SK-N-SH treated with all-trans-retinoic acid at 6 μM for 48 hours (cell line): ENCODE data around the gene MEG3.

Experiments used
- ATAC-seq: fragments of 200-7000 bp; cut with Tn5 transposase; 3 replicates; pipeline ENCODE4 v1.9.1; 2020; ENCODE audit warnings: mild to moderate bottlenecking, moderate library complexity
- ARNTL ChIP-seq: fragments of 450-650 bp; formaldehyde crosslinking; IDR thresholded peaks from 2 replicates; pipeline ENCODE4 v1.5.0; 2020; ENCODE audit warnings: low read depth, mild to moderate bottlenecking, moderate library complexity, borderline replicate concordance
- BACH2 ChIP-seq: fragments of 250-450 bp; sonication (Bioruptor Pico); IDR thresholded peaks from 2 replicates; pipeline ENCODE4 v1.9.0; 2021; ENCODE audit warnings: mild to moderate bottlenecking, borderline replicate concordance
- CSDC2 ChIP-seq: fragments of 250-450 bp; sonication (Bioruptor Pico); IDR thresholded peaks from 2 replicates; pipeline ENCODE4 v1.5.0; 2020; ENCODE audit warnings: mild to moderate bottlenecking, moderate library complexity
- ESRRG ChIP-seq: fragments of 250-450 bp; sonication (Bioruptor Pico); IDR thresholded peaks from 2 replicates; pipeline ENCODE4 v1.6.1; 2021; ENCODE audit warnings: mild to moderate bottlenecking
- GLIS3 ChIP-seq: fragments of 250-450 bp; sonication (Bioruptor Pico); IDR thresholded peaks from 2 replicates; pipeline ENCODE4 v1.5.0; 2020; ENCODE audit warnings: mild to moderate bottlenecking, moderate library complexity
- ISL1 ChIP-seq: fragments of 250-450 bp; sonication (Bioruptor Pico); IDR thresholded peaks from 2 replicates; pipeline ENCODE4 v2.1.2; 2022; ENCODE audit warnings: mild to moderate bottlenecking, moderate library complexity
- OSR1 ChIP-seq: fragments of 250-450 bp; sonication (Bioruptor Pico); IDR thresholded peaks from 2 replicates; pipeline ENCODE4 v1.8.0; 2022; ENCODE audit warnings: moderate library complexity, mild to moderate bottlenecking, inconsistent platforms
- PPARA ChIP-seq: fragments of 250-450 bp; sonication (Bioruptor Pico); IDR thresholded peaks from 2 replicates; pipeline ENCODE4 v1.5.0; 2020; ENCODE audit warnings: mild to moderate bottlenecking, borderline replicate concordance
- RARB ChIP-seq: fragments of 250-450 bp; sonication (Bioruptor Pico); IDR thresholded peaks from 2 replicates; pipeline ENCODE4 v1.8.0; 2021; ENCODE audit warnings: mild to moderate bottlenecking, moderate library complexity
- TCF4 ChIP-seq: fragments of 250-450 bp; sonication (Bioruptor Pico); IDR thresholded peaks from 2 replicates; pipeline ENCODE4 v1.8.0; 2021; ENCODE audit warnings: mild to moderate bottlenecking, moderate library complexity, borderline replicate concordance
- TOX ChIP-seq: fragments of 250-450 bp; sonication (Bioruptor Pico); IDR thresholded peaks from 2 replicates; pipeline ENCODE4 v1.8.0; 2021; ENCODE audit warnings: mild to moderate bottlenecking, moderate library complexity, borderline replicate concordance
- ZFP3 ChIP-seq: fragments of 250-450 bp; sonication (Bioruptor Pico); IDR thresholded peaks from 2 replicates; pipeline ENCODE4 v1.5.0; 2020; ENCODE audit warnings: mild to moderate bottlenecking, moderate library complexity
- ZFP30 ChIP-seq: fragments of 450-650 bp; formaldehyde crosslinking; IDR thresholded peaks from 2 replicates; pipeline ENCODE4 v1.5.0; 2022; ENCODE audit warnings: mild to moderate bottlenecking, moderate library complexity
- ZNF565 ChIP-seq: fragments of 450-650 bp; formaldehyde crosslinking; conservative IDR thresholded peaks from 2 replicates; pipeline ENCODE4 v1.5.0; 2020; ENCODE audit warnings: low read depth, mild to moderate bottlenecking, moderate library complexity
- ZNF70 ChIP-seq: fragments of 450-650 bp; formaldehyde crosslinking; IDR thresholded peaks from 2 replicates; pipeline ENCODE4 v1.5.0; 2020; ENCODE audit warnings: mild to moderate bottlenecking, moderate library complexity
- ZNF8 ChIP-seq: fragments of 450-650 bp; formaldehyde crosslinking; IDR thresholded peaks from 2 replicates; pipeline ENCODE4 v1.5.0; 2020; ENCODE audit warnings: mild to moderate bottlenecking, moderate library complexity
- TF ChIP-seq, protein P1 (sequence below): fragments of 250-450 bp; sonication (Bioruptor Pico); IDR thresholded peaks from 2 replicates; pipeline ENCODE4 v1.5.0; 2020; ENCODE audit warnings: mild to moderate bottlenecking, moderate library complexity
- TF ChIP-seq, protein P2 (sequence below): fragments of 250-450 bp; sonication (Bioruptor Pico); IDR thresholded peaks from 2 replicates; pipeline ENCODE4 v1.8.0; 2020; ENCODE audit warnings: mild to moderate bottlenecking, moderate library complexity, borderline replicate concordance
- TF ChIP-seq, protein P3 (sequence below): fragments of 250-450 bp; sonication (Bioruptor Pico); IDR thresholded peaks from 2 replicates; pipeline ENCODE4 v1.5.1; 2021; ENCODE audit warnings: mild to moderate bottlenecking, moderate library complexity
- TF ChIP-seq, protein P4 (sequence below): fragments of 250-450 bp; sonication (Bioruptor Pico); IDR thresholded peaks from 2 replicates; pipeline ENCODE4 v1.8.0; 2021; ENCODE audit warnings: low read depth, mild to moderate bottlenecking, moderate library complexity, borderline replicate concordance

Gene MEG3

DNA sequence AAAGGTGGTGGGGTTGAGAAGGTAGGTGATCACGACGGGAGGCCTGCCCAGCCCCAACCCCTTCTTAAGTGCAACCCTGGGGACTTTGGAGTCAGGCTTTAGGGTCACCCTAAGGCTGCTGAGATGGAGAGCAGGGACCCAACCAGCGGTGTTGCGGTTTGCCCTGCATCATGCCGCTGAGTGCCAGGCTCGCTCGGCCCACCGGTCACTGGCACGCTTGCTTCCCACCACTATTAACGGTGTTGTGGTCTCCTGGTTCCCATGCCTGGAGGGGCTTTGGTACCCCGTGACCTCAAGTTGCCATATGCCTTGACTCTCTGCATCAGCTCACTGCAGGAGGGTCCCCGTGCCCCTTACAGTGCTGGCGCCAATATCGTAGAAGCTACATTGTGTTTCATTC is 18.4 kb upstream of the MEG3 start:
- no peak for TF ChIP-seq ZNF70 (CRISPR knock-in tag)
- no peak for ATAC-seq

GRCh38 chr14:100807979-100808734 is 17.8 kb upstream of the MEG3 start:
- TF ChIP-seq, protein P1, sequence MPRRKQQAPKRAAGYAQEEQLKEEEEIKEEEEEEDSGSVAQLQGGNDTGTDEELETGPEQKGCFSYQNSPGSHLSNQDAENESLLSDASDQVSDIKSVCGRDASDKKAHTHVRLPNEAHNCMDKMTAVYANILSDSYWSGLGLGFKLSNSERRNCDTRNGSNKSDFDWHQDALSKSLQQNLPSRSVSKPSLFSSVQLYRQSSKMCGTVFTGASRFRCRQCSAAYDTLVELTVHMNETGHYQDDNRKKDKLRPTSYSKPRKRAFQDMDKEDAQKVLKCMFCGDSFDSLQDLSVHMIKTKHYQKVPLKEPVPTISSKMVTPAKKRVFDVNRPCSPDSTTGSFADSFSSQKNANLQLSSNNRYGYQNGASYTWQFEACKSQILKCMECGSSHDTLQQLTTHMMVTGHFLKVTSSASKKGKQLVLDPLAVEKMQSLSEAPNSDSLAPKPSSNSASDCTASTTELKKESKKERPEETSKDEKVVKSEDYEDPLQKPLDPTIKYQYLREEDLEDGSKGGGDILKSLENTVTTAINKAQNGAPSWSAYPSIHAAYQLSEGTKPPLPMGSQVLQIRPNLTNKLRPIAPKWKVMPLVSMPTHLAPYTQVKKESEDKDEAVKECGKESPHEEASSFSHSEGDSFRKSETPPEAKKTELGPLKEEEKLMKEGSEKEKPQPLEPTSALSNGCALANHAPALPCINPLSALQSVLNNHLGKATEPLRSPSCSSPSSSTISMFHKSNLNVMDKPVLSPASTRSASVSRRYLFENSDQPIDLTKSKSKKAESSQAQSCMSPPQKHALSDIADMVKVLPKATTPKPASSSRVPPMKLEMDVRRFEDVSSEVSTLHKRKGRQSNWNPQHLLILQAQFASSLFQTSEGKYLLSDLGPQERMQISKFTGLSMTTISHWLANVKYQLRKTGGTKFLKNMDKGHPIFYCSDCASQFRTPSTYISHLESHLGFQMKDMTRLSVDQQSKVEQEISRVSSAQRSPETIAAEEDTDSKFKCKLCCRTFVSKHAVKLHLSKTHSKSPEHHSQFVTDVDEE (CRISPR knock-in tag) = no peak
- TF ChIP-seq, protein P2, sequence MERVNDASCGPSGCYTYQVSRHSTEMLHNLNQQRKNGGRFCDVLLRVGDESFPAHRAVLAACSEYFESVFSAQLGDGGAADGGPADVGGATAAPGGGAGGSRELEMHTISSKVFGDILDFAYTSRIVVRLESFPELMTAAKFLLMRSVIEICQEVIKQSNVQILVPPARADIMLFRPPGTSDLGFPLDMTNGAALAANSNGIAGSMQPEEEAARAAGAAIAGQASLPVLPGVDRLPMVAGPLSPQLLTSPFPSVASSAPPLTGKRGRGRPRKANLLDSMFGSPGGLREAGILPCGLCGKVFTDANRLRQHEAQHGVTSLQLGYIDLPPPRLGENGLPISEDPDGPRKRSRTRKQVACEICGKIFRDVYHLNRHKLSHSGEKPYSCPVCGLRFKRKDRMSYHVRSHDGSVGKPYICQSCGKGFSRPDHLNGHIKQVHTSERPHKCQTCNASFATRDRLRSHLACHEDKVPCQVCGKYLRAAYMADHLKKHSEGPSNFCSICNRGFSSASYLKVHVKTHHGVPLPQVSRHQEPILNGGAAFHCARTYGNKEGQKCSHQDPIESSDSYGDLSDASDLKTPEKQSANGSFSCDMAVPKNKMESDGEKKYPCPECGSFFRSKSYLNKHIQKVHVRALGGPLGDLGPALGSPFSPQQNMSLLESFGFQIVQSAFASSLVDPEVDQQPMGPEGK (CRISPR knock-in tag) = no peak
- no peak for TF ChIP-seq ZFP30
- no peak for TF ChIP-seq CSDC2 (CRISPR knock-in tag)
- no peak for TF ChIP-seq OSR1
- no peak for TF ChIP-seq ISL1
- no peak for TF ChIP-seq BACH2 (CRISPR knock-in tag)
- TF ChIP-seq ZNF8 (CRISPR knock-in tag) = no peak
- TF ChIP-seq PPARA (CRISPR knock-in tag) = no peak
- no peak for TF ChIP-seq GLIS3 (CRISPR knock-in tag)
- TF ChIP-seq ZFP3 (CRISPR knock-in tag) = no peak
- no peak for TF ChIP-seq ESRRG (CRISPR knock-in tag)
- TF ChIP-seq RARB = no peak
- no peak for TF ChIP-seq ZNF565
- TF ChIP-seq, protein P3, sequence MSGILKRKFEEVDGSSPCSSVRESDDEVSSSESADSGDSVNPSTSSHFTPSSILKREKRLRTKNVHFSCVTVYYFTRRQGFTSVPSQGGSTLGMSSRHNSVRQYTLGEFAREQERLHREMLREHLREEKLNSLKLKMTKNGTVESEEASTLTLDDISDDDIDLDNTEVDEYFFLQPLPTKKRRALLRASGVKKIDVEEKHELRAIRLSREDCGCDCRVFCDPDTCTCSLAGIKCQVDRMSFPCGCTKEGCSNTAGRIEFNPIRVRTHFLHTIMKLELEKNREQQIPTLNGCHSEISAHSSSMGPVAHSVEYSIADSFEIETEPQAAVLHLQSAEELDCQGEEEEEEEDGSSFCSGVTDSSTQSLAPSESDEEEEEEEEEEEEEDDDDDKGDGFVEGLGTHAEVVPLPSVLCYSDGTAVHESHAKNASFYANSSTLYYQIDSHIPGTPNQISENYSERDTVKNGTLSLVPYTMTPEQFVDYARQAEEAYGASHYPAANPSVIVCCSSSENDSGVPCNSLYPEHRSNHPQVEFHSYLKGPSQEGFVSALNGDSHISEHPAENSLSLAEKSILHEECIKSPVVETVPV (CRISPR knock-in tag) = no peak
- TF ChIP-seq TOX (CRISPR knock-in tag) = no peak
- no peak for TF ChIP-seq TCF4 (CRISPR knock-in tag)
- no peak for ATAC-seq

DNA sequence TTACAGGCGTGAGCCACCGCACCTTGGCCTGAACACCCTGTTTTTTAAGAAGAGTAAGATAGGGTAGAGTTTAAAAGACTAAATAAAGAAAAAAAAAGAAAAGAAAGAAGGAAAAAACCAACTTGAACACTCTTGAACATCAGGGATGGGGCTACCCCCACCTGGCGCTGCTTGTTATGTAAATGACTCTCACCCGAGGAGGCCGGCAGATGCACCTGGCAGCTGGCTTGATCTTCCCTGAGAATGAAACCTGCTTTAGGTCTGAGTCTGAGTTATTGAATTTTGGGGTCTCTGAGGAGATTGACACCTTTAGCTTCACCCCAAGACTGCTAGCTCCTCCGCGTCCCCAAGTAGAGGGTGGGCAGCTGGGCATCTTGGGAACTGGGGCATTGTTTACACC is 15.5 kb upstream of the MEG3 start:
- TF ChIP-seq GLIS3 (CRISPR knock-in tag) (no peak), ESRRG (CRISPR knock-in tag) (no peak), ARNTL (no peak), ZNF70 (CRISPR knock-in tag) (no peak), PPARA (CRISPR knock-in tag) (no peak), RARB (no peak), ZNF8 (CRISPR knock-in tag) (no peak), CSDC2 (CRISPR knock-in tag) (no peak)
- TF ChIP-seq, protein P2 (CRISPR knock-in tag) = no peak
- TF ChIP-seq, protein P4, sequence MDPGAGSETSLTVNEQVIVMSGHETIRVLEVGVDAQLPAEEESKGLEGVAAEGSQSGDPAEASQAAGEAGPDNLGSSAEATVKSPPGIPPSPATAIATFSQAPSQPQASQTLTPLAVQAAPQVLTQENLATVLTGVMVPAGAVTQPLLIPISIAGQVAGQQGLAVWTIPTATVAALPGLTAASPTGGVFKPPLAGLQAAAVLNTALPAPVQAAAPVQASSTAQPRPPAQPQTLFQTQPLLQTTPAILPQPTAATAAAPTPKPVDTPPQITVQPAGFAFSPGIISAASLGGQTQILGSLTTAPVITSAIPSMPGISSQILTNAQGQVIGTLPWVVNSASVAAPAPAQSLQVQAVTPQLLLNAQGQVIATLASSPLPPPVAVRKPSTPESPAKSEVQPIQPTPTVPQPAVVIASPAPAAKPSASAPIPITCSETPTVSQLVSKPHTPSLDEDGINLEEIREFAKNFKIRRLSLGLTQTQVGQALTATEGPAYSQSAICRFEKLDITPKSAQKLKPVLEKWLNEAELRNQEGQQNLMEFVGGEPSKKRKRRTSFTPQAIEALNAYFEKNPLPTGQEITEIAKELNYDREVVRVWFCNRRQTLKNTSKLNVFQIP (CRISPR knock-in tag) = no peak
- ATAC-seq = no peak
